ENCODE measurements around the gene P2RX1.

- TF ChIP-seq CTCF (IDR thresholded peaks at IDR 0.05) (no peak), POLR2A (IDR thresholded peaks at IDR 0.05) (no peak), EP300 (IDR thresholded peaks at IDR 0.05; ENCODE audit: low read depth) (no peak)
Observed at GRCh38 chr17:3903051-3903825, 13.0 kb downstream of the P2RX1 start.
